GM23338 (cell line): Measurements from ENCODE around the gene ATG2A.

ENCODE experiments used
- CTCF ChIP-seq, 2 experiments: fragments of 200-600 bp in 1 of 2; sonication (generic) in 1 of 2; conservative IDR thresholded peaks; 2 replicates each; pipeline versions ENCODE4 v1.5.1 to v1.6.1; 2016 to 2017; ENCODE audit warnings: antibody characterized with exemption in 2 of 2, low read depth in 2 of 2, mild to moderate bottlenecking in 2 of 2, moderate library complexity in 1 of 2
- EZH2 ChIP-seq: fragments of 200-600 bp; sonication (generic); IDR thresholded peaks from one replicate; pipeline ENCODE4 v1.8.0; 2017; ENCODE audit warnings: antibody characterized with exemption, mild to moderate bottlenecking, low read depth; ENCODE audit not compliant: unreplicated experiment
- EZH2phosphoT487 ChIP-seq: fragments of 200-600 bp; sonication (generic); IDR thresholded peaks from one replicate; pipeline ENCODE4 v1.8.1; 2018; ENCODE audit warnings: antibody characterized with exemption; ENCODE audit not compliant: unreplicated experiment
- POLR2AphosphoS5 ChIP-seq: IDR thresholded peaks from 2 replicates; pipeline ENCODE4 v1.6.1; 2016; ENCODE audit warnings: antibody characterized with exemption, low read depth
- REST ChIP-seq: IDR thresholded peaks from one replicate; pipeline ENCODE4 v1.6.1; 2018; ENCODE audit warnings: antibody characterized with exemption; ENCODE audit not compliant: unreplicated experiment
- TF ChIP-seq, protein P1 (sequence below): IDR thresholded peaks from 2 replicates; pipeline ENCODE4 v1.6.1; 2016; ENCODE audit warnings: antibody characterized with exemption

- no peak for TF ChIP-seq EZH2
- no peak for TF ChIP-seq CTCF (conservative IDR thresholded peaks at IDR 0.05; ENCODE audit: low read depth in 2 of 2)
- TF ChIP-seq REST = no peak
- TF ChIP-seq, protein P1, sequence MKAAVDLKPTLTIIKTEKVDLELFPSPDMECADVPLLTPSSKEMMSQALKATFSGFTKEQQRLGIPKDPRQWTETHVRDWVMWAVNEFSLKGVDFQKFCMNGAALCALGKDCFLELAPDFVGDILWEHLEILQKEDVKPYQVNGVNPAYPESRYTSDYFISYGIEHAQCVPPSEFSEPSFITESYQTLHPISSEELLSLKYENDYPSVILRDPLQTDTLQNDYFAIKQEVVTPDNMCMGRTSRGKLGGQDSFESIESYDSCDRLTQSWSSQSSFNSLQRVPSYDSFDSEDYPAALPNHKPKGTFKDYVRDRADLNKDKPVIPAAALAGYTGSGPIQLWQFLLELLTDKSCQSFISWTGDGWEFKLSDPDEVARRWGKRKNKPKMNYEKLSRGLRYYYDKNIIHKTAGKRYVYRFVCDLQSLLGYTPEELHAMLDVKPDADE = no peak
- no peak for TF ChIP-seq POLR2AphosphoS5
- no peak for TF ChIP-seq EZH2phosphoT487
Measured at GRCh38 chr11:64920124-64920523, 3.1 kb upstream of the ATG2A start.
